Measurements from ENCODE around the gene MVB12B.

The MVB12B gene

GRCh38 chr9:126331964-126332748 is 5.5 kb downstream of the MVB12B start:
- no peak for DNase-seq

- peak; percentile 9 for DNase-seq
Observed at GRCh38 chr9:126334721-126335621, 8.3 kb downstream of the MVB12B start.

- no peak for DNase-seq
Observed at GRCh38 chr9:126335837-126336735, 9.5 kb downstream of the MVB12B start.

GRCh38 chr9:126336736-126337325 is 10.2 kb downstream of the MVB12B start:
- DNase-seq, result no peak

- DNase-seq, result no peak
Observed at GRCh38 chr9:126337729-126338372, 11.2 kb downstream of the MVB12B start.

- no peak for DNase-seq
Observed at GRCh38 chr9:126338945-126339344, 12.3 kb downstream of the MVB12B start.

GRCh38 chr9:126341426-126341825 is 14.8 kb downstream of the MVB12B start:
- no peak for DNase-seq

GRCh38 chr9:126341902-126342301 is 15.3 kb downstream of the MVB12B start:
- no peak for DNase-seq

- DNase-seq, result no peak
Observed at GRCh38 chr9:126342621-126343031, 16.0 kb downstream of the MVB12B start.

- DNase-seq, result no peak
Observed at GRCh38 chr9:126343271-126343700, 16.7 kb downstream of the MVB12B start.

- no peak for DNase-seq
Observed at GRCh38 chr9:126346031-126346430, 19.4 kb downstream of the MVB12B start.

GRCh38 chr9:126347093-126347492 is 20.5 kb downstream of the MVB12B start:
- no peak for DNase-seq

GRCh38 chr9:126347911-126348760 is 21.5 kb downstream of the MVB12B start:
- no peak for DNase-seq

- no peak for DNase-seq
Observed at GRCh38 chr9:126348911-126349550, 22.4 kb downstream of the MVB12B start.

GRCh38 chr9:126354887-126355770 is 28.5 kb downstream of the MVB12B start:
- DNase-seq, result no peak

GRCh38 chr9:126357074-126357473 is 30.4 kb downstream of the MVB12B start:
- DNase-seq, result no peak

- DNase-seq, result no peak
Observed at GRCh38 chr9:126360073-126360472, 33.4 kb downstream of the MVB12B start.

- DNase-seq, result no peak
Observed at GRCh38 chr9:126361810-126362238, 35.2 kb downstream of the MVB12B start.

- DNase-seq, result no peak
Observed at GRCh38 chr9:126363250-126363649, 36.6 kb downstream of the MVB12B start.

All from fibroblast of skin of abdomen (primary cell).